ENCODE data around the gene AK8. TPM values are rescaled to one million over a fixed set of nuclear protein-coding genes. Genes with fewer than 3 reads are reported as not detected.

The AK8 gene
- total and polyA plus RNA-seq, 4 donors: 0.07 to 0.26 (median 0.11) TPM

DNA sequence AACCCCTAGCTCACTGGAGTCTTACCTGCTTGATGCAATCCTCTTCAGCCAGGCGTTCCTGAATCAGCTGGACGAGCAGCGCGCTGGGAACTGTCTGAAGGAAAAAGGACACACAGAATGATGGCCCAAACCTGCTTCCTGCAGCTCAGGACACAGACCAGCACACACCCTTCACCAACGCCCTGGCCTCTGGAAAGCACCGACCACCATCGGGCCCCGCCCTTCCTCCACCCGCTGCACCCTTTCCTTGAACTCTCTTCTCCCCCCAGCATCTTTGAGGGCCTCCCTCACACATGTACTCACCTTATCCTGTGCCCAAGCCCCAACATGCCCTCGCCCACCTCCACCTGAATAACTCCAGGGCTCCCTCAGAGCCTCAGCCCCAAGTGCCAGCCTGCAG, 23.3 kb downstream of the AK8 start (continued):
- TF ChIP-seq, protein P1, sequence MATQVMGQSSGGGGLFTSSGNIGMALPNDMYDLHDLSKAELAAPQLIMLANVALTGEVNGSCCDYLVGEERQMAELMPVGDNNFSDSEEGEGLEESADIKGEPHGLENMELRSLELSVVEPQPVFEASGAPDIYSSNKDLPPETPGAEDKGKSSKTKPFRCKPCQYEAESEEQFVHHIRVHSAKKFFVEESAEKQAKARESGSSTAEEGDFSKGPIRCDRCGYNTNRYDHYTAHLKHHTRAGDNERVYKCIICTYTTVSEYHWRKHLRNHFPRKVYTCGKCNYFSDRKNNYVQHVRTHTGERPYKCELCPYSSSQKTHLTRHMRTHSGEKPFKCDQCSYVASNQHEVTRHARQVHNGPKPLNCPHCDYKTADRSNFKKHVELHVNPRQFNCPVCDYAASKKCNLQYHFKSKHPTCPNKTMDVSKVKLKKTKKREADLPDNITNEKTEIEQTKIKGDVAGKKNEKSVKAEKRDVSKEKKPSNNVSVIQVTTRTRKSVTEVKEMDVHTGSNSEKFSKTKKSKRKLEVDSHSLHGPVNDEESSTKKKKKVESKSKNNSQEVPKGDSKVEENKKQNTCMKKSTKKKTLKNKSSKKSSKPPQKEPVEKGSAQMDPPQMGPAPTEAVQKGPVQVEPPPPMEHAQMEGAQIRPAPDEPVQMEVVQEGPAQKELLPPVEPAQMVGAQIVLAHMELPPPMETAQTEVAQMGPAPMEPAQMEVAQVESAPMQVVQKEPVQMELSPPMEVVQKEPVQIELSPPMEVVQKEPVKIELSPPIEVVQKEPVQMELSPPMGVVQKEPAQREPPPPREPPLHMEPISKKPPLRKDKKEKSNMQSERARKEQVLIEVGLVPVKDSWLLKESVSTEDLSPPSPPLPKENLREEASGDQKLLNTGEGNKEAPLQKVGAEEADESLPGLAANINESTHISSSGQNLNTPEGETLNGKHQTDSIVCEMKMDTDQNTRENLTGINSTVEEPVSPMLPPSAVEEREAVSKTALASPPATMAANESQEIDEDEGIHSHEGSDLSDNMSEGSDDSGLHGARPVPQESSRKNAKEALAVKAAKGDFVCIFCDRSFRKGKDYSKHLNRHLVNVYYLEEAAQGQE (IDR thresholded peaks at IDR 0.05): no peak
- TF ChIP-seq HNF4A (conservative IDR thresholded peaks at IDR 0.05) (no peak), YY1 (IDR thresholded peaks at IDR 0.05) (no peak), MAX (IDR thresholded peaks at IDR 0.05) (no peak), NR2F2 (IDR thresholded peaks at IDR 0.05) (no peak), FOXA2 (IDR thresholded peaks at IDR 0.05) (no peak), TAF1 (conservative IDR thresholded peaks at IDR 0.05) (no peak)

- Histone ChIP-seq H3K27ac (ENCODE audit: low read depth in 1 of 2, low read length in 2 of 2) (no peak overlapping the region), H3K27me3 (ENCODE audit: control insufficient read depth in 4 of 4, insufficient read depth in 4 of 4, low read length in 3 of 4) (peaks cover 0 to 1% (median 0%) of the 10 kb centered on the region in 4 donors), H3K36me3 (ENCODE audit: control insufficient read depth in 4 of 4, insufficient read depth in 3 of 4, low read depth in 1 of 4, low read length in 3 of 4) (no peaks in the 10 kb centered on the region), H3K4me1 (ENCODE audit: control insufficient read depth in 4 of 4, insufficient read depth in 4 of 4, low read length in 3 of 4) (no peaks in the 10 kb centered on the region), H3K4me3 (ENCODE audit: low read depth in 1 of 3, low read length in 3 of 3) (no peak overlapping the region), H3K9me3 (ENCODE audit: control insufficient read depth in 4 of 4, low read length in 3 of 4) (no peaks in the 10 kb centered on the region), H3K9ac (ENCODE audit: low read depth in 1 of 2, low read length in 2 of 2) (no peak overlapping the region)
- TF ChIP-seq CTCF (IDR thresholded peaks at IDR 0.05; ENCODE audit: low read depth, low read length, missing input control) (no peak), MAX (IDR thresholded peaks at IDR 0.05) (no peak), FOXA2 (IDR thresholded peaks at IDR 0.05) (no peak), RXRA (IDR thresholded peaks at IDR 0.05) (no peak), GABPA (IDR thresholded peaks at IDR 0.05 in 1 of 2, conservative IDR thresholded peaks at IDR 0.05 in 1 of 2) (no peak)
- no peak for DNase-seq (ENCODE audit: low spot score)
- 85% methylated on average over 4 of the region's 4 CpGs for WGBS
These were observed 24.6 kb downstream of the AK8 start for GRCh38 chr9:132853482-132853881.

GRCh38 chr9:132849185-132849706, 28.8 kb downstream of the AK8 start:
- Histone ChIP-seq H3K9me3 (ENCODE audit: control insufficient read depth in 4 of 4, low read length in 3 of 4) (no peaks in the 10 kb centered on the region), H3K4me1 (ENCODE audit: control insufficient read depth in 4 of 4, insufficient read depth in 4 of 4, low read length in 3 of 4) (no peaks in the 10 kb centered on the region), H3K27ac (ENCODE audit: low read depth in 1 of 2, low read length in 2 of 2) (no peak overlapping the region), H3K9ac (ENCODE audit: low read depth in 1 of 2, low read length in 2 of 2) (no peak overlapping the region), H3K36me3 (ENCODE audit: control insufficient read depth in 4 of 4, insufficient read depth in 3 of 4, low read depth in 1 of 4, low read length in 3 of 4) (no peaks in the 10 kb centered on the region), H3K27me3 (ENCODE audit: control insufficient read depth in 4 of 4, insufficient read depth in 4 of 4, low read length in 3 of 4) (no peaks in the 10 kb centered on the region), H3K4me3 (ENCODE audit: low read depth in 1 of 3, low read length in 3 of 3) (no peak overlapping the region)
- DNase-seq (ENCODE audit: low spot score): no peak
- TF ChIP-seq RXRA (IDR thresholded peaks at IDR 0.05) (no peak), CTCF (IDR thresholded peaks at IDR 0.05; ENCODE audit: low read depth, low read length, missing input control) (no peak), NR2F2 (IDR thresholded peaks at IDR 0.05) (no peak), TAF1 (conservative IDR thresholded peaks at IDR 0.05) (no peak), YY1 (IDR thresholded peaks at IDR 0.05) (no peak), FOXA1 (IDR thresholded peaks at IDR 0.05) (no peak), GABPA (IDR thresholded peaks at IDR 0.05 in 1 of 2, conservative IDR thresholded peaks at IDR 0.05 in 1 of 2) (no peak), FOXA2 (IDR thresholded peaks at IDR 0.05) (no peak), ZBTB33 (IDR thresholded peaks at IDR 0.05) (no peak), MAX (IDR thresholded peaks at IDR 0.05) (no peak), JUND (IDR thresholded peaks at IDR 0.05) (no peak), HNF4G (IDR thresholded peaks at IDR 0.05) (no peak)
- WGBS: 50% methylated on average over 12 of the region's 12 CpGs
